GM20431 (cell line): ENCODE data around the gene AKAP3.

Source experiments
- in situ Hi-C: fragments of 300-500 bp; cut with MseI, MboI; formaldehyde crosslinking; loops from one replicate; pipeline ENCODE4 v1.15.0; 2020; ENCODE audit warnings: low sequenced_read_pairs; ENCODE audit not compliant: unreplicated experiment

Gene AKAP3

DNA sequence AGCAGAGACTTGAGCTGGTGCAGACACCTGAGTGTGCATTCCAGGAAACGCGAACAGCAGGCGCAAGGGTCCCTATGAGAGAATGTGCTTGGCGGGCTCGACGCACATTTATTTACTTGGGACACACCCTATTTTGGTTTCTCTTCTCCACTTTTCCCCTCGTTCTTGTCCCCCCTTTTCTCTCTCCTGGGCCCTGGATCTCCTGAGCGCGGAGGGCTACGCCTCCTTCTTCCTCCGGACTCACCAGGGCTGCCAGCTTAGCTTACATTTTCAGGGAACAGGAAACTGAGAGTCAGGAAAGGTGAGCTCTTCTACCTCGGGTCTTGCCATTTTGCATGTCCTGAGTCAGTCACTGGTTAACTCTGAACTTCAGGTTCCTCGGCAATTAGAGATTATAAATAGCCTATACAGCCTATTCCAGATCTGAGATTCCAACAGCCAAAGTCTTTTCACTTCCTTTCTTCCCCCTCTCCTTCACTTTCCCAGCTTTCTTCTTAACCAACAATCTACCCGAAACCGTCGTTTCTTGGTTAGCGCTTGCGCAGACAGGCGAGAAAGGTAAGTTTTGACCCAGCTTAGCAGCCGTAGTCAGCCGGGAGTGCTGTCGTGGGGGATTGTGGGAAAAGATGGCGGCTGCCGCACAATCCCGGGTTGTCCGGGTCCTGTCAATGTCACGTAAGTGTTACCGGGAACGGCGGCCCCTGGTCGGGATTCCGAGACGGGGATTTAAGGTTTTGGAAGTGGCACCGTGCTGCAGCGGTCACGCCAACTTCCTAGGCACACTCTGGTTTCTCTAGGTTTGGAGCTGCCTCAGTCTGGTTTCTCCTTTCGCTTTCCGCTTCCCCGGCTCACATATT is at the start of gene AKAP3, which contains the start of gene NDUFA9:
Gene AKAP3 (minus strand): TSS at position 551 of the 857 bp plus-strand sequence. CDS start 10,855 bp downstream, outside the sequence.
Gene NDUFA9 (plus strand): TSS at position 614 of the 857 bp plus-strand sequence. CDS start 13 bp downstream, at position 627.
- in situ Hi-C loops = no loop called here

GRCh38 chr12:4690760-4691159 is 41.9 kb upstream of the AKAP3 start:
- in situ Hi-C loops = no loop called here

DNA sequence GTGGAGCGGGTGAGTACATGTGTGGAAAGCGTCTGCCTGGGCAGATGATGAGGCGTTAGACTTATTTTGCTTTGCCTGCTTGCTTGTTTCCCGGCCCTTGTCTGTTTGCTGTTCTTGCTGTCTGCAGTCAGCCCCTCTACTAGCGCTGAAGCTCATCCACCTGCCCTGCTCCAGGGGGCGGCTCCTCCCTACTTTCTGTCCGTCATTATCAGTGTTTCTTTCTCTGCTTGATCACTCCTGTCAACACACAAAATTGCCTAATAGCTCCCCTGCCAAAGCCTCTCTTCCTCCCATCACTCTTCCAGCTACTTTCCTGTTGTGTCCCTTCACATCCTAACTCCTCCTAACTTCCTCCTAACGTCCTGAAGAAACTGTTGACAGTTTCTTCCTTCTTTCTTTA is 36.5 kb upstream of the AKAP3 start:
- in situ Hi-C loops = no loop called here

DNA sequence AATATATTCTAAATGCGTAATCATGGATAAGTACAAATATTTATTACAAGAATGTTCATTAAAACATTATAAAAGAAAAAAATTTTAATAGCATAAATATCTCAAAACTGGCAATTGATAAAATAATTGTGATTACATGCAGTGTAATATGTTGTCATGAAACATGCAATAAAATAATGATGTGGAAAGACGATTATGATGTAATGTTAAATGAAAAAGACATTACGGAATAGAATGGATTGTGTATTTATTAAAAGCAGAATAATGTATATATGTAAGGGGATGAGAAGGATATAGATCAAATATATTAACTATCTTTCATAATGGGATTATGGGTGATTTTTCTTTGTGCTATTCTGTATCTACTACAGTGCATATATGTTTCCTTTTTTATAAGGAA is 32.9 kb upstream of the AKAP3 start:
- in situ Hi-C loops = no loop called here

DNA sequence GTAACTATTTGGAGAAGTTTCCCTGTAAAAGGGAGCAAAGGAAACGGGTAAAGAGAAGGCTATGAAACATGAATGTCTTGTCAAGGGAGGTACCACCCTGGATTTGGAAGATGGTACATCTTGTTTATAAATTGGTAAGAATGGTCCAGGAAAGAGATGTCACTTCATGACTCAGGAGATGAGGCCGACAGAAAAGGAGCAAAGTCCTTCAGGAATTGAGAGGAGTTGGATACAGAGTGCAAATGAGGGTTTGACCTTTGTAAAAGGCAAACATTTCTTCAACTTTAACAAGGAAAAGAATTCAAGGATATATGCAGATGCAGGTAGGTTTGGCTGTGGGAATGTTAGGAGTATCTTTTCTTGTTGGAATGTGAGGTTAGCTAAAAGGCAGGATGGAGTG is 30.9 kb upstream of the AKAP3 start:
- in situ Hi-C loops = no loop called here

DNA sequence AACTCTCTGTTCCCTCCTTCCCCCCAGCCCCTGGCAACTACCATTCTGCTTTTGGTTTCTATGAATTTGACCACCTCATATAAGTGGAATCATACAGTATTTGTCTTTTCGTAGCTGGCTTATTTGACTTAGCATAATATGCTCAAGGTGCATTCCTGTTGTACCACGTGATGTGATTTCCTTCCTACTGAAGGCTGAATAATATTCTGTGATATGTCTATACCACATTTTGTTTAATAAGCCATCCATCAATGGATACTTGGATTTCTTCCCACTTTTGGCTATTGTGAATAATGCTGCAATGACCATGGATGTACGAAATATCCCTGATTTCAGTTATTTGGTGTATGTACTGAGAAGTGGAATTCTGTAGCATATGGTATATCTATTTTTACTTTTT is 16.4 kb upstream of the AKAP3 start:
- in situ Hi-C loops = no loop called here

DNA sequence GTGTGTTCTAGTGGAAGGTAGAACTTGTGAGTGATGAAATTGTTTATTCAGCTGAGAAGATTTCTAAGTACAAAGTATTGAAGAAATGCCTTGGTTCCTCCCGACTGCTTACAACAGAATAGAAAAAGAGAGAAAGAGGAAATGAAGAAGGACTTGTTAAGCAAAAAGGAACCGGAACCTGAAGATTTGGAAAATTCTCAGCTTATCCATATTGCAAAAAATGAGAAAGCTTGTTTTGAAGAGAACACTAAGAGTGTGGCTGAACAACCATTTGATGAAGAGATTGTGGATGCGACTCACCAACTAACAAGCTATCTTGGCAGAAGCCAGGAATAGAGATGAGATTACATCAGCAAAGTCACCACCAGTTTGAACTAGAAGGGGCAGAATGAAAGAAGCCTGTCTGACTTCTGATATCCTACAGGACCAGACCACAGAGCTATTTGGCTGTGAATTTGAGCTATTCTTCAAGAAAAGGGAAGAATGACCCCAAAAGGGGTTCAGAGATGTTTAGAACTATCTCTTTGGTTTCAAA is 15.2 kb upstream of the AKAP3 start:
- in situ Hi-C loops = no loop called here

DNA sequence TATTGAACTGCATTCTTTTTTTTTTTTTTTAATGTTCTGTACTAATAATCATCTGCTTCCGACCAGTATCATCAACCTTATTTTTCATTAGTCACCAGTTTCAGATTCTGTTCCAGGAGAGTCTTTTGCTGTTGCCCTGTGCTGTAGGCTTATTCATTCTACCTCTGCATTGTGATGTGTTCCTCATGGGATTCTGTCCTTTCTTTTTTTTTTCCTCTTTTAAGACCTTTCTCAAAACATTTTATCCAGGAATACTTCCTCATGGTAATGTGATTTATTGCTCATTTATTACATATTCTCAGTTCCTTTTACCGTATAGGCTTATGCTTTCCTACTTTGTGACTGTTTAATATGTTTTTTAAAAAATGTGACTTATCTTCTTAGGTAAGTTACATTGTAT is 4.8 kb upstream of the AKAP3 start:
- in situ Hi-C loops = no loop called here

DNA sequence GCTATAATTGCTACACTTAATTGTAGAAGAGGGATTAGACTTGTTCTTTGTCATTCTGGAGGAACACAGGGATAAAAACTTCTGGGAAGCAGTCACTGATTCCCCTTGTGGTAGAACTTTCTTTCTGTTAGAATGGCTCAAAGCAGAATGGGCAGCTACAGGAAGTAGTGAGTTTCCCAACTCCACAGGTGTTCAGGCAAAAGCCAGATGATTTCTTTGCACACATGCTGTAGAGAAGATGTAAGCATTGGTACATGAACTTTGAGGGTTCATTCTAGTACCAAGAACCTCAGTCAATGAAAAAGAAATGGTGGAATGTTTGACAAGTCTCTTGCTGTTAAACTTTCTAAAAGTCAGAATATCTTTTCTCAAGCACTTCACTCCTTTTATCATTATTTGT is 4.4 kb upstream of the AKAP3 start:
- in situ Hi-C loops = no loop called here

DNA sequence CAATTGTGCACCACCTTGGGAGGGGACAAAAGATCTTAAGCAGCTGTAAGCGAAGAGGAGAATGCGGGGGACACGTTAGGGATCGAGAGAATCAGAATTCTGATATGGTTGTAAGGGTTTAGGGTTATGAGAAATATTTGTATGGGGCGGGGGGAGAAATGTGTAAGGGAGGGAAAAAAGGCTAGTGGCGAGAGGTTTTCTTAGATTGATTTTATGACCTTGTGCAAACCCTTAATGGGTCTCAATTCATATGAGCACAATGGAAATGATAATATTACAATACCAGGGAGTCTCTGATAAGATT is 459 bp upstream of the AKAP3 start:
- in situ Hi-C loops = no loop called here

DNA sequence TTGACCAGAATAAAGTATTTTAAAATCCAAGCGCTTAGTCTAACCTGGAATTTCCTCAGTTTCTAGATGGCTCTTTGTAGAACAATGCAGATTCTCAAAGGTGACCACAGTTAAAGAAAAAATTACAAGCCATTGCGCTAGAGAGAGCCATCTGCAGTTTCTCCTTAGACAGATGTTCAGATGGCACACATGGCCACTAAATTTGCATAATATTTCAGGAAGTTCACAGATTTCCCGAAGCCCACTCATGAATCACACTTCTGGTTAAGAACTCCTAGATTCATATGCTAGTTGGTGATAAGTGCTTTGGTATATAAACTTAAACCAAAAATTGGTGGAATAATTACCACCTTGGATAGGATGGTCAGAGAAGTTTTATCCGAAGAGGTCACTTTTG is 749 bp downstream of the AKAP3 start:
- in situ Hi-C loops = no loop called here

GRCh38 chr12:4645023-4645422 is 3.8 kb downstream of the AKAP3 start:
- in situ Hi-C loops = no loop called here

GRCh38 chr12:4643747-4644146 is 5.1 kb downstream of the AKAP3 start:
- in situ Hi-C loops = no loop called here

DNA sequence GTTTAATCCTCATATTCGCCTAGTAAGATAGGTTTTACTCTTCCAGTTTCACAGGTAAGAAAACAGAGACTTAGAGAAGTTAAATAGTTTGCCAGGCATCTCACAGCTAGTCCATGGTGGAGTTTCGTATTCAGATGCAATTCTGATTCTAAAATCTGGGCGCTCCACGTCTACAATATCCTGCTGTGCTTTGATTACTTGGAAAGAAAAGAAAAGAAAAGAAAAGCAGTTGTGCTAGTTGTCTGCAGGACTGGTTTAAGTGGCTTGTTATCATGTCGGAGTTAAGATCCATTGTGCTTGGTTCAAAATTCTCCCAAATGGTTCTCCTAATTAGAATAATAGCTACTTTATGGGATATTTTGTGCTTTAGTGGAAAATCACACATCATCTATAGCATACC is 18.6 kb downstream of the AKAP3 start:
- in situ Hi-C loops = no loop called here

DNA sequence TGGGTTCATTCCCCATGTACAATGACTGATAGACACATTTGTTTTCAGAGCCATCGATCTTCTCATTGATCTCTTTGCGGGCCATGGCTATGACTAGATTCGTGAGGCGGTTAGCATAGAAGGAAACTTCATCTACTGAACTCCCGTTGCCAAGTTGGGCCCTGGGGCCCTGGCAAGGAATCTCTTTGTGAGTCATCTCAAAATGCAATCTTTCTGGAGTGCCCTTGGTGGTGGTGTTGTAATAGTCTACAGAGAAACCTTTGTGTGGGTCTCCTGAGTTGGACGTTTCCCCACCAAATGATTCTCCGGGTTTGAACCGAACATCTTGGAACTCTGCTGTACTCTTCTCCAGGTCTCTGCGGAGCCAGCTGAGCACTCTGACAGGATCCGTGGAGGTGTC is 20.4 kb downstream of the AKAP3 start:
- in situ Hi-C loops = no loop called here

GRCh38 chr12:4626543-4626942 is 22.3 kb downstream of the AKAP3 start:
- in situ Hi-C loops = no loop called here

GRCh38 chr12:4621511-4621910 is 27.3 kb downstream of the AKAP3 start:
- in situ Hi-C loops = no loop called here

DNA sequence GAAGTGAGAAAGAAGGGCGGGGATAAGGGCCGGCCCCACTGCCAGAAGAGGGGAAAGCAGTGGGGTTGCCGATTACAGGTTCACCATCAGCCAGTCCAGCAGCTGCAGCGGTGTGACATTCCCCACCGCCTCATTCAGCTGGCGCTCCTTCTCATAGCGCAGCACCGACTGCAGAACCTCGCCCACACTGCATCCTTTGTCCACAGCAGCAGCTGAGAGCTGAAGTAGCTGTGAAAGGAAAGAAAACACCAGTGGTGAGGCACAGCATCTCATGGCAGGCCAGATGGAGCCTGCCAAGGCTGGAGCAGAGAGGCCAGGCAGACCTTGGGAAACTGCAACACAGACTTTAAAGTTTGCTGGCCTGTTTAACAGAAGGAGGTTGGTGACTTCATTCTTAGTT is 33.2 kb downstream of the AKAP3 start:
- in situ Hi-C loops = no loop called here

DNA sequence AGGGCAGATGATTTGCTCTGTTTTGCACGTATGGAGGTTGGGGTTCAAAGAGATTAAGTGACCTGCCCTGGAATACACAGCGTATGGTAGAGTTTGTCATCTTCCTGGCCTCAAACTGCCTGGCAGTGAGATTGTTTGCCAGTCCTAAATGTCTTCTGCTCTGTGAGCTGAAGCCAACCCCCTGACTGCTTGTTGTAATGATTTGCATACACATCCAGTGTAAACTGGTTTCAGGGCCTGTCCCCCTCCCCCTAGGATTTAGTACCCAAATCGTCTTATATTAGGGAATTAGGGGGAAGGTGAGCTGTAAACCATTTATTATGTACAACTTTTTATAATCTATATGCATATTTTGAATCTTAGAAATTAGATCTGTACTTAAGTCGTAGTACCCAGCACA is 38.4 kb downstream of the AKAP3 start:
- in situ Hi-C loops = no loop called here

DNA sequence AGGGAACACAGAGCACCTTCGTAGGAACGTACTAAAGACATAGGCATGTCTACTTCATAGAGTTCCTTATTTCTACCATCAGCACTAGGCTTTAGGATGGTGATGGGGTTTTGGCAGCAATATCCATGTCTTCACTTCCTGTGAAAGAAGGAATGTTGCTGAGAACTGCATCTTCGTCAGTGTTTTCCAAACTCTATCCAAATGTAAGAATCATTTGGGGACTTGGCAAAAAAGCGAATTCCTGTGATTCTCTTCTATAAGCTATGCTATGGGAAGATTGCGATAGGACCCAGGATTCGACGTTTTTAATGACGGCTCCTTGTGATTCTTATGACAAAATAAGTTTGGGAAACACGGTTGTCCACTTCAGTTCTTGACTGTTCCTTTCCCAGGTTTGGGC is 39.8 kb downstream of the AKAP3 start:
- in situ Hi-C loops = no loop called here

DNA sequence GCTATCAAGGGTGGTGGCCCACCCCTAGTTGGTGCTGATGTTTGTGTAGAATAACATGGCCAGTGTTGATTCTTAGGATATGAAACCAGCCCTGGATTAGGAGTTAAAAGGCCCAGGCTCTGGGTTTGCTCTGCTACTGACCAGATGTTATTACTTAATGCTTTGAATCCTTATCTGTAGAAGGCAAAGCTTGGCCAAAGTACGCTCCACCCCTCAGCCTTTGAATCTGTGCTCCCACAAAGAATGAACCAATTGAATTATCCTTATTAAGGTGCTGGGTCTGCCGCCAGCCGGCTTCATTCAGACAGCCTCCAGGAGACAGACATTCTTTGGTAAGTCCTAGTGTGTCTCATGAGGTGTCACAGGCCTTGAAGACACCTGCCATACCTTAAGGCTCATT is 41.8 kb downstream of the AKAP3 start:
- in situ Hi-C loops = no loop called here

GRCh38 chr12:4604684-4605193 is 44.1 kb downstream of the AKAP3 start:
- in situ Hi-C loops = no loop called here
